ELF-1 (cell line): ENCODE results near the gene DTNBP1.

Experiments used
- DNase-seq: peaks from one replicate; pipeline ENCODE4 v3.0.0-alpha.2; 2016; ENCODE audit warnings: low read depth, low spot score

Gene DTNBP1

DNA sequence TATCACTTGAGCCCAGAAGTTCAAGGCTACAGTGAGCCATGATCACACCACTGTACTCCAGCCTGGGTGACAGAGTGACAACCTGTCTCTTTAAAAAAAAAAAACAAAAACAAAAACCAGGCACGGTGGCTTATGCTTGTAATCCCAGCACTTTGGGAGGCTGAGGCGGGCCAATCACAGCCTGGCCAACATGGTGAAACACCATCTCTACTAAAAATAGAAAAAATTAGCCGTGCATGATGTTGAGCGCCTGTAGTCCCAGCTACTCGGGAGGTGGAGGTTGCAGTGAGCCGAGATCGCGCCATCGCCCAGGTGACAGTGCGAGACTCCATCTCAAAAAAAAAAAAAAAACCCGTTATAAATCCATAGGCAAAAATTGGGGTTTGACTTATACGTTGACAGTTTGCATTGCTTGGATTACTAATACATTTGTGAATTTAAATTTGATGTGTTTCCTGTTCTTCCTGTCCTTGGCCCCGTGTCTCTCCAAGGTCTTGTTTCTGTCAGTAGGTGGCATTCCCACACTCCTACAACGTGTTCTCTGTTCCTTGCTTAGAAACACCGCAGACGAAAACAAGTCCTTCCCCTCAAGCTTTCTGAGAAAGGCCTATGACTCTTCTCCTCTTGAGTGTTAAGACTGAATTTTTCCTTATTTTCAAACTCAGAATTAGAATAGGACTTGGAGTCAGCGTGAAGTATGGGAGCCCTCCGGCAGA, 147.0 kb downstream of the DTNBP1 start:
- no peak for DNase-seq

DNA sequence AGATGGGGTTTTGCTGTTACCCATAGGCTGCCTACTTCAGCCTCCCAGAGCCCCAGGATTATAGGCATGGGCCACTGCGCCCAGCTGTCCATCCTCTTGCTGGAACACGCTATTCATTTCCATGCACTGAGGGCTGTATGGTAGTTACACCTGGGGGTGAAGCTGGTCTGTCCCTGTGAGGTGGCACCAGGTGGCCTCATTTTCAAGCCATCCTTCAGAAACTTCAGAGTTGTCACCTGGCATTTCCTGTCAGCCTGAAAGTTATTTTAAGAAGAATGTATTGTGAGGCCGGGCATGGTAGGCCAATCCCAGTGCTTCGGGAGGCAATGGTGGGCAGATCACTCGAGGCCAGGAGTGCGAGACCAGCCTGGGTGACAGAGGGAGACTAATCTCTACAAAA, 147.6 kb downstream of the DTNBP1 start:
- no peak for DNase-seq

DNA sequence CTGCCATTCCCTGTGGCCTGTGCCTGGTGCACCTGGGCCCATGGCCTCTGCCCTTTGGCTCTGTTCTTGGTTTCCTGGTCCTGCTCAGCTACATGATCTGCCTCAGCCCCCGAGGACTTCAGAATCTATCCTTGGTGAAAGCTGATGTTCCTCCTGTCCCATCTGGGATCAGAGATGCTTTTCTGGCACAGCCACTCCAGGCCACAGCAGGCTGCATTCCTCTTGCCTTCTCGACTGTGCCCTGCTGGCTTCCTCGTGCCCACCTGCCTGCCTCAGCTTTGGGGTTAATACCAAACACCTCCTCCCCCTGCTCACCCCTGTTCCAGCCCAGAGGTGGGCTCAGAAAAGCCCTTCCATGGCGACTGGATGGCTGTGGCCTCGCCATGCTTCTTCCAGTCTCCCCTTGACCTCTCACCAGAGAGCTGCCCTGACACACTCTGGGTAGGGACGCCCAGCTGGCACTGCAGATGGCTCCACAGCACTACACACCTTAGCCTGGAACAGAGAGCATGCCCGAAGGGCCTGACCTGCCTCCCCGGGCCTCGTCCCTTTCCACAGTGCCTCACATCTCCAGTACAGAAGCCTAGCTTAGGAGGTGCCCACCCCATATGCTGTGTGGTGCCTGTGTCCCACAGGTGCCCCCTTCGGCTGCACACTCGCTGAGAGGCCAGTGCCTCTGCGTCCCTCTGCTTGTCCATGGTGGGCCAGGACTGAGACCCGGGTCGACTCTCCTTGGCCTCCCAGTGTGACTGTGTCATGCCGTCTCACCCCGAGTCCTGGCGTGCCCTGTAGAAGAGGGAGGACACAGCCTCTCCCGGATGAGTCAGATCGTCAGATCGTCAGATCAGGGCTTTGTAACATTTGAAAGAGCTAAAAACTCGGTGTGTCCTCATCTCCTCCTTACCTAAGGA, 148.8 kb downstream of the DTNBP1 start:
- DNase-seq = no peak

DNA sequence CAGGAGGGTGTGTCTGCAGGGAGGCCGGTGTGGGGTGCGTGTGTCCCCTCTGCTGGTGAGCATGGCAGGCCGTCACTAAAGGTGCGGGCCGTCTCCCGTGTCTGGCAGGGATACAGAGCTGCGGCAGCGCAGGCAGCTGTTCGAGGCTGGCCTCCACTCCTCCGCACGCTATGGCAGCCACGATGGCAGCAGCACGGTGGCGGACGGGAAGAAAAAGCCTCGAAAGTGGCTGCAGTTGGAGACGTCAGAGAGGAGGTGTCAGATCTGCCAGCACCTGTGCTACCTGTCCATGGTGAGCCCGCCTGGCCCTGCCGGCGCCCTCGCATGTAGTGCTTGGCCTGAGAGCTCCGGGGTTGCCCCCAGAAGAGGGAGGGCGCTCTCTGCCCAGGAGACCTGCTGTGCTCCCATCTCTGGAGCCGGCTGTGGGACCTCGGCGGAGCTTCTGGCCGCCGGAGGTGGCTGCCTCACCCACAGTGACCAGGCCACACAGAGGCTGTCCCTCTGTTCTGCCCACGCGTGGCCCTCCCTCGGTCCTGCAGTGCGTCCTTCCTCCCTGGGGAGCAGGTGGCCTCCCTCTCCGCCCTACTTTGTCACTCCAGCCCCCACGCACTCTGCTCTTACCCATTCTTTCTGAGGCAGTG, 149.6 kb downstream of the DTNBP1 start:
- DNase-seq = no peak

DNA sequence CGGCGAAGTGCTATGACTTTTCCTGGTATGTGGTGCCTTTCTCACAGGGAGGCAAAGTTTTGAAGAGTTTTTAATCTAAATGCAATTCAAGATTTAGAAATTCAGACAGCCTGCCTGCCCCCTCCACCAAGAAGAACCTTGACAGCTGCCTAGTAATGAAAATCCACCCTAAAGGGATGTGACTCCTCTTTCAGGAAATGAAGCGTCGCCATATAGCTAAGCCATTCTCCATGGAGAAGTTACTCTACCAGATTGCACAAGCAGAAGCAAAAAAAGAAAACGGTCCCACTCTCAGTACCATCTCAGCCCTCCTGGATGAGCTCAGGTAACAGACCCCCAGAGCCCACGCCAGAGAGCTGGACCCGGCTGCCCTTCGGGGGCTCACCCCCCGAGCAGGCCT, 150.1 kb downstream of the DTNBP1 start:
- DNase-seq = no peak

DNA sequence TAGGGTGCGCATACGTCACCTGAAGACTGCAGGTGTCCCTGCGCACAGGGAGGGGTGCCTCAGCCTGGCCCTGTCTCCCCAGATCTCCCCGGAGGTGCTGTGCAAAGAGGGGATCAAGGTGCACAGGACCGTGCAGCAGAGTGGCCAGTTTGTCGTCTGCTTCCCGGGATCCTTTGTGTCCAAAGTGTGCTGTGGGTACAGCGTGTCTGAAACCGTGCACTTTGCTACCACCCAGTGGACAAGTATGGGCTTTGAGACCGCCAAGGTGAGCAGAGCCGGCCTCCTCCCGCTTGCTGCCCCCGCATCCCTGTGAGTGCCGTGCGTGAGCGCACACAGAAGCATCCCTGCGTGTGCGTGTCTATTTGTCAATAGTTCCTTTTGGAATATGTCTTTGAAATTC, 150.7 kb downstream of the DTNBP1 start:
- DNase-seq = peak; percentile 50

DNA sequence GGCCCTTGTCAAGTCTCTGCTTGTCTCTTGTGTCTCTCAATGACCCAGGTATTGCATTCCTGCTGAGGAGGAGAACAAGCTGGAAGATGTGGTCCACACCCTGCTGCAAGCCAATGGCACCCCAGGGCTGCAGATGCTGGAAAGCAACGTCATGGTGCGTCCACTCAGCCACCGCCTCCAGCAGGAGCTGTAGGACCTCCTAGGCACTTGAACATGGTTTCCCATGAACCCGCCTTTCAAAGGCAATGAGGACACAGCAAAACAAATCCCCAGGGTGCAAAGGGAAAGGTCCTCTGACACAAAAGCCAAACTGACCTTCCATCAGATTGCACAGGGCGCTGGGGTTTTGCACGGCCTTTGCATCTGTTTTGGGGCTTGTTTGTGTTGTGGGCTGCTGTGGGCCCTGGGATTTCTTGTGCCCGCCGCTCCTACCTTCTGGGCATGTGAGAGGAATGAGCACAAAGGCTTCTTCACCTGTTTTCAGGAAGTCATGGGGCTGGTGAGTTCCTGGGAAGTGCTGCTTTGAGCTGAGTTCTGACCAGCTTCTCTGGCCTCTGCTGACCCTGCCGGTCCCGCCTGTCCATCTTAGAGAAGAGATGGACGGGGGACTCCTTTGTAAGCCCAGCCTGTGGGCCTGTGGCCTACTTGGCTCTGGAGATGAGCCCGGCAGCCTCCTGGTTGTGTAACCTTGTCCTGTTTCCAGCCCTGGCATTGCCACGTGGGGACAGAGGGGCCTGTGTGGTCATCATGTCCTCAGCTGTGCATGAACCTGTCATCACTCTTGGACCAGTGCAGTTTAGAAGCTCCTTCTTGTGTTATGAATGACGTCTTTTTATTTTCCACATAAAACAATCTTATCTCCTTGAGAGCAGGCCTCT, 151.3 kb downstream of the DTNBP1 start:
- no peak for DNase-seq

DNA sequence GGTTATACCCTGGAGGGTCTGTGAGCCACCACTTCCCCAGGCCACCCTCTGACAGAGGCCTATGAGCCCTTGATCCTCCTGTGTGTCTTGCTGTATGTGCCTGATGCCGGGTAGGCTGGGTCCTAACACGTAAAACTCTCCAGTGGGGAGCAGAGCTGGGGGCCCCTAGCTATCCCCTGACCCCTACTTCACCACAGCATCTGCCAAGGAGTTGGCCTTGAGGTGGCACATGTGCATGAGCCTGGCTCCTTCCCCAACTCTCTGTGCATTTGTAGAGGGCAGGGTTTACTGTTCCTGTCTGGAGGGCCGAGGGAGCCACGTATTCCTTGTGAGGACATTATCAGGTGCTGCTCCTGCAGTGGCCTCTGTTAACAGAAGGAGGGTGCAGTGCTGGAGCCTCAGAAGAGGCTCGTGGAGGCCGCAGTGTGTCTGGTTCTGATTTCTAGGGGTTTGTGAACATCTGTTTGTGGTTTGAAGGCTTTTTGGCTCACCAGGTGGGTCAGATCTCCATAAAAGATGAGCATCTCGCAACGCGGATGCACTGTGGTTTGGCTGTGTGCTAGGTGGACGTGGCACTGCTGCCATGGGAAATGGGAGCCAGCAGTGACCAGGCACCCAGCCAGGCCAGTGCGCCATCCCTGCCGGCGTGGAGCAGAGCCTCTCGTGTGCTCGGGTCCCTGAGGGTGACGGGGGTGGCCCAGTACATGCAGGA, 152.1 kb downstream of the DTNBP1 start:
- no peak for DNase-seq

DNA sequence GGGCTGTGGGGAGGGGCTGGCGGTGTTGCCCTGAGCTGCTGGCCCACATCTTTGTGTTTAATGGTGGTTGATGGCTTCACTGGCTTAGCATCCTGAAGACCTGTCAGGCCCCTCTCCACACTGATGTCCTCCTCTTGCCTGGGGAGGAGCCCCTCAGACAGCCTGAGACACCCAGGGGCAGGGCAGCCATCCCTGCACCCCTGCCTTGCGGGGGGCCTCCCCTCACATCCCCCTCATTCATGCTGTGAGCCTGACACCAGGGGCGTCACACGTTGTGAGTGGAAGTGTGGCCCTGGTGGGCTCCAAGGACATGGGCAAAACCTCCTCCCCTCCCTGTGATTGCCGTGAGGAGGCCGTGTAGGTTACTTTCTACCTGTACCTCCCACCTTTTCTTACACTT, 152.7 kb downstream of the DTNBP1 start:
- DNase-seq = no peak

DNA sequence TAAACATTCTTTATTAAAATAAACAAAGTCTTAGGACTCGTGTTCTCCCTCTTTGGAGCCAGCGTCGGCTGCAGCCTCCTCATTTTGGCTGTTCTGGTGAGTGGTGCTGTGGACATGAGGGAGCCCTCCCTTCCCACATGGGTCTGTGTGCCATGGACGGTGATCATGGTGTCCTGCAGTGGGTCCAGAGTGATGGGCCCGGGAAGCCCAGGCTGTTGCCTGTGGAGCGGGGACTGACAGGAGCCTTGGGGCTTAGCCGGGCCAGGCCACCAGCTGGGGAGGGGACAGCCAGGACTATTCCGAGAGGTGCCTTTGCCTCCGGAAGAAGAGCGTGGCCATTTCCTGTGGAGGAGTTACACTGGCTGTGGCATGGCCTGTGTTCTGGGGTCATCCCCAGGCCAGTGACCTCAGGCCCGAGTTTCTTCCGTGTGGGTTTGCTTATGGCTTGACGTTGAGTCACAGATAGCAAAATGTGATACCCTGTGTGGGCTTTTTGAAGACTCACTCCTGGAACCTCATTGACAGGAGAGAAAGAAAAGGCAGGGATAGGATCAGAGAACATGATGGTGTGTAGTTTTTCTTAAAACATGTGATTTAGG, 153.4 kb downstream of the DTNBP1 start:
- no peak for DNase-seq

DNA sequence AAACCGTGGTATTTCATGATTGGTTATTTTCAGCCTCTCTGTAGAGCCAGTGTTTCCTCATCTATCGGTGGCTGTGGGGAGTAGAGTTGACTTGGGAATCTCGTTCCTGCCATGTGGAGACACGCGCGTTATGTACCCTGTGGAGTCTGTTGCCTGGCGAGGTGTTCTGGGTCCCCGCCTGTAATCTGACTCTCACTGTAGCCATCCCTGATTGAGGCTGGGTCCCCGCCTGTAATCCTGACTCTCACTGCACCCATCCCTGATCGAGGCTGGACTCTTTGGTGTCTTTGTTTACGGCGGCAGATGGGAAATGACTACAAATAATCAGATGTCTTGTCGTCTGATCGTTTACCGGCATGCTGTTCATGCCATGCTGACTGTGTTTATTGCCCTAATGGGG, 153.9 kb downstream of the DTNBP1 start:
- DNase-seq = no peak

DNA sequence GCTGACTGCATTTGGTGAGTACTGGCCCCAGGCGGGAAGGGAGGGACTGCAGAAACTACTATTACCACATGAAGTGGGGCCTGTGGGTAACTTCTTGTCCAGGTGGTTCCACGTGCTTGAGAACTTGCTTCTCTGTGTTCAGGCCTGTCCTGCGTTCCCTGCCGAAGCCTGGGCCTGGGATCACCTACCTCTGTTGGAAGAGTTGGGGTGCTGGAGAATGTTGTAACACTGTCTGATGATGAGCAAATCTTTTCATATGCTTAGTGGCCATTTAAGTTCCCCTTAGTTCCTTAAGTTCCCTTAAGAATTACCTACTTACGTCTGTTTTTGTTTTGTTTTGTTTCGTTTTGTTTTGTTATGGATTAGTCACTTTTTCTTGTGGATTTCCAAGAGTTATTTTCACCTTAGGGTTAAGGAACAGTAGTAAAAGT, 154.4 kb downstream of the DTNBP1 start:
- DNase-seq = no peak

DNA sequence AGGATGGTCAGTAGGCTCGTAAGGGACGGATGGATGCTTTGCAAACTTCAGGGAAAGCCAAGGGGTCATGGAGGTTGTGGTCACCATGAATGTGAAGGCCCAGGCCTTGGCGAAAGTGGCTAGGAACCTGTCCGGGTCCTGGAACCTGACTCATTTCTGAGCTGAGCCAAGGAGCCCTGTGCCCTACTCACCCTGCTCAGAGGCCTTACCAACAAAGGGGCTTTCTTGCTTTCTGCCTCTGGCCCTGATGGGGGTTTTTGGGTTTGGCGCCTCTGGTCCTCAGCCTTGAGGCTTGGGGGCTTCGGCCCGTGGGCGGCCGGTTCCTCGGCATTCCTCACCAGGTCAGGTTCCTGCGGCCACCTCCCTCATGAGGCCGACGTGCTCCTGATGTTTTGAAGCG, 155.1 kb downstream of the DTNBP1 start:
- DNase-seq = no peak

DNA sequence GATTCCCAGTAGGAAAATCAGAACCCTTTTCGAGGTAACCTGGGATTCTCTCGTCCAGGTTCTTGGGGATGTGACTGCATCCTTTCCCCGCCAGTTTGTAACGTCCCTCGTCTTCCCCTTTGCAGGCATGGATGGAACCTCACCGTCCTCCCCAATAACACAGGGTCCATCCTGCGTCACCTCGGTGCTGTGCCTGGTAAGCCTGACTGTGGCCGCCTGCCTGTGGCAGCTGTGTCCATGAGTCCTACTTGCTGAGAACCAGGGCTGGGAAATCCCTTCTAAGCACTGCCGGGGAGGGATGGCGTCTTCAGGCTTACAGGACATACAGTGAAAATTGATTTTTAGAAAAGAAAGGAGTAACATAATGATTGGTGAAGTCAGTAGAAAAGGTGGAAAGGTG, 155.6 kb downstream of the DTNBP1 start:
- DNase-seq = no peak

DNA sequence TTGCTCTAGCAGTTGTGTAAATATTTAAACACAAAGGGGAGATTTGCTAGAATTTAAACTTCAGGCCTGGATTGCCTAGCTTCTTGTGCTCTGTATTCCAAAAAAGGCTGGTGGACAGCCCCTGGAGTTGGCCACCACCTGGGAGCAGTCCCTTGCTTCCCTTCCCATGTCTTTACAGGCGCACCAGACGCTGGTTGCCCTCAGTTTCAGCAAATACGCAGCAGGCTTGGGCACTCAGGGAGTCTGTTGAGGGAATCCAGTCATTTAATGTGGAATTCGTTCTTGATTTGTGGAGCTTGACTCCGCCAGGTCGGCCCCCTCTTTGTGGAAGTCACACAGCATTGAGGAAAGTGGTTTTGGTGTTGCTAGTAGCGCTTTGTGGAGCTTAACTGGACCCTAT, 156.8 kb downstream of the DTNBP1 start:
- no peak for DNase-seq

DNA sequence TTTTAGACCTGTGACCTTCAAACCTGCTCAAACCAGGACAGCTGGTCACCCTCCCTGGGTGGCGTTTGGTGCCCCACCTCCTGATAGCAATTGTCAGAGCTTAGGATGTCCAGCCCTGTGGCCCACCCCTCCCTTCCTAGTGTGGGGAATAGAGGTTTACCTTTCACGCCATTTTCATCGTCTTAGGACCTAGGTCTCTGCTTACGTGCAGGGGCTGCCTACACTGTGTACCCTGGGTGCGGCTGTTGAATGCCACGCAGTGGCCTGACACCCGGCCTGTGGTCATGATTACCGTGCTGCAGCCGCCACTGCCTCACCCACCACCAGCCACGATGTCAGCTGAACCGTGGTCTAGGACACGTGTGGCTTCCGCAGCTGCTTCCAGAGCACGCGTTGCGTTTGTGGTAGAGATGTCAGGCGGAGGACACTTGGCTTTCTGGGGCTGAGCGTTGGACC, 157.3 kb downstream of the DTNBP1 start:
- no peak for DNase-seq

DNA sequence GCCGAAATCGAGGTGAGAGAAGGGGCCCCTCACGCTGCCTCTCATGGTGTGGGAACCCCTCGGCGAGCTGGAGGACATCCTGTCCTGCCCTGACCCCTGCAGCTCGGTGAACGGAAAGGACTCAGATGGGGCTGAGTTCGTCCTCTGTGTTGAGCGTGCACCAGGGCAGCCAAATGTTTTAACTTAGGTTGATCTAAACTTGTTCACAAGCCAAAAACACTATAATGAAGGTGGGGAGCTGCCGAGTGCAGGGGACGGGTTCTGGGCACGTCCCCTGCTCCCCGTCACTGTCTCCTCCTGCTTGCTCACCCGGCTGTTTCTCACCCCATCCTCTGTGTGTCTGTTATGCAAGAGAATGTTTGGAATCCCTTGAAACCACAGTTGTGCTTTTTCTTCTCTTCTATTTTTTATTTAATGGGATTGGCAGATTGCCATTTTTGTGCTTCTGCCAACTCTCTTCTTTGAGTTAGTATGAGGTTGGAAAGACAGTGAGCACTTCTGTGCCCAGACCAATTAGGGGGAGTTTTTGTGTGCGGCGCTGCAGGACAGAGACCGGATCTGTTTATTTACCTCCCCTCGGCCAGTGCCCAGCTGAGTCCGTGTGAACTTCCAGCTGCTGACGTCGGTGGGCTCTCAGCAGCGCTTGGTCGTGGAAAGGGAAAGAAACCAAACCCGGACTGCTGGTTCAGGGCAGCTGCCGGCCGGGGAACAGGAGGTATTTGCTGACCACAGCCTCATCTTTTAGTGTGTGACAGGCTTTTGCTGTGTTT, 158.1 kb downstream of the DTNBP1 start:
- DNase-seq = no peak

DNA sequence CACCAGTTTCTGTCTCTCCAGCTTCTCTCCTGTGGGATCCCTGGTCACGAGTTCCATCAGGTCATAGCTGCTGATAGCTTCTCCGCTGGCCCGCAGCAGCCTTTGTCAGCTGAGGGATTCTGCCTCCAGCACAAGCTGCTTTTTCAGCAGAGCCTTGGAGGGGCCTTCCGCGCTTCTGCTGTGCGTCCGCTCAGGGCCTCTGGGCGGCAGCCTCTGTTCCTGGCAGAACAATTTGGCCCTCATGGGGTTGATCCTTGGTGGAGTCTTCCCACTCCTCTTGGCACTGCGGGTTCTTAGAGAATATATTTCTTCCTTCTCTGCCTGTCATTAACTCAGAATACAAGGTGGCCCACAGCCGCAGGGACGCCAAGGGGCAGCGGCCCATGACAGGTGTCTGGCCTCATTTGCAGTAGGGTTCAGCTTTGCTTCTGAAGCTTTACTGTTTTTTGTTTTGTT, 158.8 kb downstream of the DTNBP1 start:
- DNase-seq = no peak

DNA sequence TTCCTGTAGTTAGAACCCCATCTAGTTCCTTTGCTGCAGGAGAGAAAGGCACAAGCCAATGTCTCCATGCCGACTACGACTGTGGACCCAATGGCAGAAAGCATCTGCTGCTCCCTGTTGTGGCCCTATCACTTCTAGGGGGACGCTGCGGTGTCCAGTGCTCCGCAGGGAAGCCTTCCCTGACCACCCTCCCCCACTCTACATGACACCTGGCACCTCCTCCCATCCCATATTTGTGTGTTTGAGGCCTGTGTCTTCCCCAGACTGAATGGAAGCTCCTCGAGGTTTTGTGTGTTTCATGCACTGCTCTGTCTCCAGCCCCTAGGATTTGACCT, 159.5 kb downstream of the DTNBP1 start:
- DNase-seq = no peak
